Stomach (tissue), 9 donors: ENCODE results near the gene SCMH1. TPM values are rescaled to one million over a fixed set of nuclear protein-coding genes. Genes with fewer than 3 reads are reported as not detected.

Source experiments
- DNase-seq, 2 donors: peaks; one replicate each; pipeline versions ENCODE4 v3.0.0 to v3.0.0-alpha.2; 2013 to 2019
- H3K27ac ChIP-seq, 5 donors: fragments of 200-600 bp in 4 of 5; sonication (generic) in 4 of 5; one replicate each; pipeline ENCODE4 v1.5.1; 2013 to 2019; ENCODE audit warnings: mild to moderate bottlenecking in 1 of 5, moderate library complexity in 1 of 5
- H3K27me3 ChIP-seq, 3 donors: fragments of 200-600 bp; sonication (generic); one replicate each; pipeline ENCODE4 v1.5.1; 2017 to 2019; ENCODE audit warnings: mixed run types in 1 of 3
- H3K36me3 ChIP-seq, 4 donors: fragments of 200-600 bp; sonication (generic); 1 replicate in 3 of 4; 2 replicates in 1 of 4; pipeline ENCODE4 v1.5.1; 2016 to 2019
- H3K4me1 ChIP-seq, 4 donors: fragments of 200-600 bp; sonication (generic); one replicate each; pipeline ENCODE4 v1.5.1; 2016 to 2019
- H3K4me3 ChIP-seq, 4 donors: fragments of 200-600 bp; sonication (generic) in 3 of 4; one replicate each; pipeline ENCODE4 v1.5.1; 2016 to 2019; ENCODE audit warnings: mild to moderate bottlenecking in 1 of 4
- H3K9me3 ChIP-seq, 4 donors: fragments of 200-600 bp; sonication (generic); one replicate each; pipeline ENCODE4 v1.5.1; 2016 to 2019
- CTCF ChIP-seq, 7 experiments: fragments of 450-650 bp in 4 of 7; fragments of 200-600 bp in 3 of 7; sonication (generic) in 3 of 7; IDR thresholded peaks; one replicate each; pipeline ENCODE4 v1.5.1; 2016 to 2019; ENCODE audit warnings: antibody characterized with exemption in 7 of 7, control low read depth in 2 of 7, mild to moderate bottlenecking in 1 of 7
- EP300 ChIP-seq: sonication (generic); formaldehyde crosslinking; IDR thresholded peaks from one replicate; pipeline ENCODE4 v1.6.1; 2017; ENCODE audit warnings: antibody characterized with exemption
- POLR2A ChIP-seq, 4 donors: fragments of 450-650 bp; IDR thresholded peaks; one replicate each; pipeline ENCODE4 v1.6.1; 2016; ENCODE audit warnings: antibody characterized with exemption in 4 of 4, control low read depth in 2 of 4, mild to moderate bottlenecking in 1 of 4, moderate library complexity in 1 of 4
- POLR2AphosphoS5 ChIP-seq, 3 donors: sonication (generic); formaldehyde crosslinking; IDR thresholded peaks; one replicate each; pipeline ENCODE4 v1.6.1; 2016; ENCODE audit warnings: antibody characterized with exemption in 3 of 3
- WGBS, 5 donors: extraction: QIAGEN DNeasy Blood & Tissue Kit in 3 of 5; methylation state at CpG; one replicate each; pipeline versions ENCODE4 v1.1.5 to v1.1.7; 2013 to 2018; 5-methylcytosine and 5-hydroxymethylcytosine counted together
- intact Hi-C: fragments of 100-400 bp; cut with DNase I; formaldehyde crosslinking; loops from one replicate; pipeline ENCODE4 v1.15.1; 2023; ENCODE audit warnings: low total_unique reads
- polyA plus RNA-seq, 3 donors: library from polyadenylated mRNA; stranded (reverse); fragments of 200-250 nt; gene quantifications; one replicate each; pipeline ENCODE4 v1.2.3, GENCODE V29; 2013
- total RNA-seq, 5 donors: library from RNA; depleted of rRNA; stranded (reverse); fragments of >200 nt; gene quantifications; one replicate each; pipeline versions ENCODE4 v1.1.0 to v1.2.3, GENCODE V29; 2014 to 2016
- donor health status: healthy with polysubstance abuse.
- donor health status: Bipolar disorder and iron deficiency.
- donor health status: healthy.

The SCMH1 gene
- total and polyA plus RNA-seq, 8 donors: 22.6 to 84.6 (median 35.6) TPM

DNA sequence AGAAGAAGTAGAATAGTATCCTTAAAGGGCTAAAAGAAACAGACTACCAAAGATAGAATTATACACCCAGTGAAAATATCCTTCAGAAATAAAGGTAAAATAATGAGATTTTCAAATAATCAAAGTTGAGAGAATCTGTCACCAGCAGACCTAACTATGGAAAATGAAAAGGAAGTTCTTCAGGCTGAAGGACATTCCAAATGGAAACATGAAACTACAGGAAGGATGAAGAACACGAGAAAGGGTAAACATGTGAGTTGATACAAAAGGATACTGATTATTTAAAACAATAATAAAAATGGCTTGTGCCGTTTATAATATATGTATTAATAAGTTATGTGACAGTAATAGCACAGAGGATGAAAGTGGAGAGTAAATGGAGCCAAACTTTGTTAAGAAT, 163.5 kb downstream of the SCMH1 start:
- Histone ChIP-seq H3K27me3 (no peaks in the 10 kb centered on the region), H3K4me1 (no peaks in the 10 kb centered on the region), H3K9me3 (no peaks in the 10 kb centered on the region), H3K4me3 (no peak overlapping the region), H3K27ac (no peak overlapping the region), H3K36me3 (peaks cover 0 to 10% (median 8%) of the 10 kb centered on the region in 4 donors)
- intact Hi-C loops: no loop called here
- 76 to 95% (median 84%) methylated on average over 2 of the region's 2 CpGs for WGBS, 5 donors
- TF ChIP-seq POLR2A (IDR thresholded peaks at IDR 0.05) (no peak), POLR2AphosphoS5 (IDR thresholded peaks at IDR 0.05) (no peak)
- DNase-seq: no peak

- Histone ChIP-seq H3K4me3 (no peak overlapping the region), H3K36me3 (peaks cover 0 to 13% (median 8%) of the 10 kb centered on the region in 4 donors), H3K27me3 (no peaks in the 10 kb centered on the region), H3K9me3 (no peaks in the 10 kb centered on the region), H3K4me1 (no peaks in the 10 kb centered on the region), H3K27ac (no peak overlapping the region)
- DNase-seq: no peak
- no peak for TF ChIP-seq POLR2AphosphoS5 (IDR thresholded peaks at IDR 0.05)
- no peak for TF ChIP-seq POLR2A (IDR thresholded peaks at IDR 0.05)
- no peak for TF ChIP-seq CTCF (IDR thresholded peaks at IDR 0.05)
- no peak for TF ChIP-seq EP300
- intact Hi-C loops: no loop called here
- 90 to 99% (median 98%) methylated on average over 3 of the region's 3 CpGs for WGBS, 5 donors
Measured at GRCh38 chr1:41078193-41078592, 163.9 kb downstream of the SCMH1 start.

- Histone ChIP-seq H3K4me3 (no peak overlapping the region), H3K27me3 (no peaks in the 10 kb centered on the region), H3K27ac (no peak overlapping the region), H3K36me3 (peaks cover 5 to 48% (median 35%) of the 10 kb centered on the region in 4 donors), H3K4me1 (no peaks in the 10 kb centered on the region), H3K9me3 (no peaks in the 10 kb centered on the region)
- DNase-seq: no peak
- no peak for TF ChIP-seq CTCF (IDR thresholded peaks at IDR 0.05)
- TF ChIP-seq EP300: no peak
- no peak for TF ChIP-seq POLR2AphosphoS5 (IDR thresholded peaks at IDR 0.05)
- TF ChIP-seq POLR2A (IDR thresholded peaks at IDR 0.05): no peak
- intact Hi-C loops: no loop called here
Measured at GRCh38 chr1:41073971-41074370, 168.1 kb downstream of the SCMH1 start.

GRCh38 chr1:41072051-41072450, 170.1 kb downstream of the SCMH1 start:
- intact Hi-C loops: no loop called here
- no peak overlapping the region for H3K4me3 ChIP-seq
- H3K27ac ChIP-seq: no peak overlapping the region
- no peaks in the 10 kb centered on the region for H3K4me1 ChIP-seq
- H3K27me3 ChIP-seq: no peaks in the 10 kb centered on the region
- no peaks in the 10 kb centered on the region for H3K9me3 ChIP-seq
- peaks cover 5 to 56% (median 52%) of the 10 kb centered on the region in 4 donors for H3K36me3 ChIP-seq
- TF ChIP-seq EP300 (no peak), POLR2A (IDR thresholded peaks at IDR 0.05) (no peak)
- DNase-seq: no peak
- WGBS, 5 donors: 90 to 100% (median 91%) methylated on average over 1 of the region's 1 CpG

DNA sequence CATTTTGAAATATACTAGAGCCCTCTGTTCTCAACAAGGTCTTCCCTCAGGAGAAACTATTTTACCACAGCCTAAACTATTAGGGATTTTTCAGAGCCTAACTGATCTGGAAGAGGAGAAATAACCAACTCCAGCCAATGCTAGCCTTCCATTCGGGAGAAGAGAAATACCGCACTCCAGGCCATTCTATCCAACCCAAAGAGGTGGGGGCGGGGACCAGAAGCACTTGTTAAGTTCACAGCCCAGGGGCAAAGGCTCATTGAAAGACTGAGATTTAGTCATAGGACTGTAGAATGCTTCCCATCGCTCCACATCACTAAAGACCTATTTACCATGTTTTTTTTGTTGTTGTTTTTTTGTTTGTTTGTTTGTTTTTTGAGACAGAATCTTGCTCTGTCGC, 185.2 kb downstream of the SCMH1 start:
- Histone ChIP-seq H3K9me3 (peaks cover 0 to 8% (median 3%) of the 10 kb centered on the region in 4 donors), H3K27me3 (no peaks in the 10 kb centered on the region), H3K36me3 (peaks cover 0 to 84% (median 62%) of the 10 kb centered on the region in 4 donors), H3K4me1 (no peaks in the 10 kb centered on the region), H3K27ac (no peak overlapping the region), H3K4me3 (no peak overlapping the region)
- TF ChIP-seq POLR2AphosphoS5 (IDR thresholded peaks at IDR 0.05) (no peak), POLR2A (IDR thresholded peaks at IDR 0.05) (no peak), CTCF (IDR thresholded peaks at IDR 0.05) (no peak), EP300 (no peak)
- intact Hi-C loops: no loop called here
- DNase-seq: no peak
- WGBS, 5 donors: 91 to 96% (median 93%) methylated on average over 5 of the region's 5 CpGs
